ENCODE results near the gene CBX1. TPM values are rescaled to one million over a fixed set of nuclear protein-coding genes. Genes with fewer than 3 reads are reported as not detected.

CBX1 gene
- total and polyA plus RNA-seq, 2 of the 4 experiments (the other 2 are of a cell fraction) = 35.0 to 54.9 TPM

DNA sequence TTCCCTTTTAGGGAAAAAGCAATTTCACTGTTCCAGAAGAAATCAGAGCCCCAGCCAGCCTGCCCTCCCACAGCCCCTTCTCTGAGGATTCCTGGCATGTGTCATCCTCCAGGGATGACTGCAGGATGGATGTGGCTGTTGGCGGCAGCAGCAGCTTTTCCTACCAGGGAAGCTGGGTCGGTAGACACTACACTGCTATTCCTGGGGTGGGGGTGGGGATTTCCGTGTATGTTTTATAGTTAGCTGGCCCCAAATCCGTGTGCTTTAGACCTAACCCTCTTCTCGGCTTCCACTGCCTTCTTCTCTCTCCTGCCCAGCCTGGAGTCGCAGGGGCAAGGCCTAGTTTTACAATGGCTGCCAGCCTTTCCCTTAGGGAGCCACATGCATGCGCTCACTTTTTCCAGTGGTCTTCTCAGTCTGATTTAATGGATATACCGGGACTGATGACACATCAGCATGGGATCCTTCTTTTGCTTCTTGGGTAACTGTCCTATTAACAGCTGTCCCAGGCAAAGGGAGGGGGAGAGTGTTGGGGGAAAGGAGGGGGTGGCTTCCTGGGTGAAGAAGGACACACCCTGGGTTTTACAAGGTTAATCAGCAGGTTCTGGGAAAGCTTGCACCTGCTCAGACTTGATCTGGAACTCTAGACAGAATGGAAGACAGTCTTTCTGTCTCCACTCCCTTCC is 55.8 kb downstream of the CBX1 start:
- no peak overlapping the region for H3K23ac ChIP-seq (ENCODE audit: low read depth, low read length)
- H3K18ac ChIP-seq (ENCODE audit: low read depth, low read length) = no peak overlapping the region
- TF ChIP-seq CEBPB (IDR thresholded peaks at IDR 0.05; ENCODE audit: low read depth, low read length) (no peak), POLR2A (IDR thresholded peaks at IDR 0.05; ENCODE audit: low read depth, low read length) (no peak), RFX5 (IDR thresholded peaks at IDR 0.05; ENCODE audit: low read depth, low read length) (no peak), BHLHE40 (IDR thresholded peaks at IDR 0.05; ENCODE audit: low read depth, low read length) (no peak), RAD21 (IDR thresholded peaks at IDR 0.05; ENCODE audit: low read length) (no peak), NFE2L2 (IDR thresholded peaks at IDR 0.05; ENCODE audit: low read depth, low read length) (no peak), MAZ (IDR thresholded peaks at IDR 0.05; ENCODE audit: borderline replicate concordance, low read depth, low read length) (no peak), SMC3 (IDR thresholded peaks at IDR 0.05; ENCODE audit: low read depth, low read length) (no peak), MAFK (IDR thresholded peaks at IDR 0.05; ENCODE audit: low read depth, low read length) (no peak)
- TF ChIP-seq, protein P1, sequence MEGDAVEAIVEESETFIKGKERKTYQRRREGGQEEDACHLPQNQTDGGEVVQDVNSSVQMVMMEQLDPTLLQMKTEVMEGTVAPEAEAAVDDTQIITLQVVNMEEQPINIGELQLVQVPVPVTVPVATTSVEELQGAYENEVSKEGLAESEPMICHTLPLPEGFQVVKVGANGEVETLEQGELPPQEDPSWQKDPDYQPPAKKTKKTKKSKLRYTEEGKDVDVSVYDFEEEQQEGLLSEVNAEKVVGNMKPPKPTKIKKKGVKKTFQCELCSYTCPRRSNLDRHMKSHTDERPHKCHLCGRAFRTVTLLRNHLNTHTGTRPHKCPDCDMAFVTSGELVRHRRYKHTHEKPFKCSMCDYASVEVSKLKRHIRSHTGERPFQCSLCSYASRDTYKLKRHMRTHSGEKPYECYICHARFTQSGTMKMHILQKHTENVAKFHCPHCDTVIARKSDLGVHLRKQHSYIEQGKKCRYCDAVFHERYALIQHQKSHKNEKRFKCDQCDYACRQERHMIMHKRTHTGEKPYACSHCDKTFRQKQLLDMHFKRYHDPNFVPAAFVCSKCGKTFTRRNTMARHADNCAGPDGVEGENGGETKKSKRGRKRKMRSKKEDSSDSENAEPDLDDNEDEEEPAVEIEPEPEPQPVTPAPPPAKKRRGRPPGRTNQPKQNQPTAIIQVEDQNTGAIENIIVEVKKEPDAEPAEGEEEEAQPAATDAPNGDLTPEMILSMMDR (conservative IDR thresholded peaks at IDR 0.05; ENCODE audit: low read depth, low read length) = no peak
- no peak overlapping the region for H2BK20ac ChIP-seq (ENCODE audit: low read depth, low read length)
- H2AK5ac ChIP-seq (ENCODE audit: low read depth, low read length) = no peak overlapping the region
- no peak overlapping the region for H3K4me2 ChIP-seq (ENCODE audit: low read depth, low read length)
- dilution Hi-C loops (cut with HindIII; ENCODE audit: low sequenced_read_pairs, unreplicated experiment) (no loop called here), intact Hi-C loops (cut with micrococcal nuclease) (loop anchor here (5.0 kb wide), 1 partner anchor 447 kb away; no protein-coding TSS in a partner anchor), in situ Hi-C loops (cut with MboI; ENCODE audit: low sequenced_read_pairs) (no loop called here)
- no peak overlapping the region for H3K14ac ChIP-seq (replicated peaks; ENCODE audit: low read depth, low read length)
- H3K36me3 ChIP-seq (ENCODE audit: control insufficient read depth, insufficient read depth, low read length) = no peaks in the 10 kb centered on the region
- no peak overlapping the region for H3K9ac ChIP-seq (ENCODE audit: low read depth, low read length)
- H2AFZ ChIP-seq (replicated peaks; ENCODE audit: low read length, poor library complexity) = no peak overlapping the region
- H4K91ac ChIP-seq (ENCODE audit: insufficient read depth, low read depth, low read length) = no peak overlapping the region
- H3K79me1 ChIP-seq (ENCODE audit: low read depth in 1 of 2, low read length in 2 of 2) = peaks cover 7 to 42% of the 10 kb centered on the region in 2 experiments
- no peaks in the 10 kb centered on the region for H3K27me3 ChIP-seq (ENCODE audit: control insufficient read depth, insufficient read depth, low read length)
- CTCF ChIA-PET = no interaction called here
- no peak overlapping the region for H2AK9ac ChIP-seq (replicated peaks; ENCODE audit: low read depth, low read length, poor library complexity)
- H3K4me3 ChIP-seq (ENCODE audit: insufficient read depth, low read depth, low read length) = no peak overlapping the region
- H3K9me1 ChIP-seq (ENCODE audit: insufficient read depth, low read length) = 0 out of 2 replicates have a peak, but pooled peaks cover 3% of the 10 kb centered on the region
- H4K8ac ChIP-seq (ENCODE audit: low read depth in 2 of 2, low read length in 2 of 2) = no peak overlapping the region
- WGBS, 2 experiments (ENCODE audit: extremely low coverage in 2 of 2, insufficient read length in 1 of 2) = 73% methylated on average over 3 of the region's 8 CpGs; no CpG with 5 or more reads in 1 of the 2 experiments
- H2BK15ac ChIP-seq (ENCODE audit: low read depth, low read length) = no peak overlapping the region
- POLR2A ChIA-PET (ENCODE audit: unreplicated experiment) = interaction anchor here (0.6 kb wide), 1 partner anchor 208 kb away, joined by 3 read pairs; no protein-coding TSS in a partner anchor
- peaks cover 3% of the 10 kb centered on the region for H4K20me1 ChIP-seq (ENCODE audit: insufficient read depth, low read length)
- H3K56ac ChIP-seq (ENCODE audit: extremely low read depth, insufficient read depth, low read length) = no peak overlapping the region
- H3K9me3 ChIP-seq (ENCODE audit: control insufficient read depth, insufficient read depth, low read length) = no peaks in the 10 kb centered on the region
- no peak overlapping the region for H4K5ac ChIP-seq (ENCODE audit: low read depth, low read length)
- no peak overlapping the region for H3K27ac ChIP-seq (ENCODE audit: insufficient read depth, low read length)
- ATAC-seq (ENCODE audit: low read depth) (no peak), DNase-seq (no peak)
- H3K4ac ChIP-seq (ENCODE audit: low read depth, low read length) = no peak overlapping the region
- no TSS peak for BruUV-seq (replicated peaks)
- H3K4me1 ChIP-seq (ENCODE audit: control insufficient read depth, insufficient read depth, low read length) = peaks cover 2% of the 10 kb centered on the region; the same call in 1 of the 2 replicates
- no peak overlapping the region for H2BK120ac ChIP-seq (ENCODE audit: low read depth, low read length)
- no peak overlapping the region for H2BK5ac ChIP-seq (ENCODE audit: low read depth, low read length, poor library complexity, severe bottlenecking)
